Chondrocyte (in vitro differentiated cells): ENCODE data around the gene RUNX2. TPM values are rescaled to one million over a fixed set of nuclear protein-coding genes. Genes with fewer than 3 reads are reported as not detected.

Experiments used
- DNase-seq: peaks from one replicate; pipeline ENCODE4 v3.0.0; 2021; ENCODE audit warnings: mixed read lengths, low spot score
- H3K27ac Mint-ChIP-seq: one replicate; pipeline ENCODE4 v1.8.0; 2021; ENCODE audit warnings: mild to moderate bottlenecking, moderate library complexity, mixed read lengths; ENCODE audit not compliant: unreplicated experiment
- H3K27me3 Mint-ChIP-seq: 2 replicates; pipeline ENCODE4 v1.8.0; 2021; ENCODE audit warnings: low read depth, mixed read lengths
- H3K36me3 Mint-ChIP-seq: 2 replicates; pipeline ENCODE4 v1.8.0; 2021; ENCODE audit warnings: low read depth, mixed read lengths
- H3K4me1 Mint-ChIP-seq: 2 replicates; pipeline ENCODE4 v1.8.0; 2021; ENCODE audit warnings: low read depth, mild to moderate bottlenecking, mixed read lengths
- H3K4me3 Mint-ChIP-seq: one replicate; pipeline ENCODE4 v1.8.0; 2021; ENCODE audit warnings: mild to moderate bottlenecking, moderate library complexity, mixed read lengths; ENCODE audit not compliant: unreplicated experiment
- H3K9me3 Mint-ChIP-seq: 2 replicates; pipeline ENCODE4 v1.8.0; 2021; ENCODE audit warnings: low read depth, mixed read lengths
- total RNA-seq: library from RNA; stranded (reverse); gene quantifications from 3 replicates; pipeline ENCODE4 v1.2.1, GENCODE V29; 2021
- TF ChIP-seq, protein P1 (sequence below): fragments of 200-600 bp; sonication (generic); IDR thresholded peaks from 2 replicates; pipeline ENCODE4 v1.5.0; 2021; ENCODE audit warnings: antibody characterized with exemption, mild to moderate bottlenecking, moderate library complexity

Gene RUNX2
- total RNA-seq, 1 donor from 2014 or later, result 12.2 TPM

DNA sequence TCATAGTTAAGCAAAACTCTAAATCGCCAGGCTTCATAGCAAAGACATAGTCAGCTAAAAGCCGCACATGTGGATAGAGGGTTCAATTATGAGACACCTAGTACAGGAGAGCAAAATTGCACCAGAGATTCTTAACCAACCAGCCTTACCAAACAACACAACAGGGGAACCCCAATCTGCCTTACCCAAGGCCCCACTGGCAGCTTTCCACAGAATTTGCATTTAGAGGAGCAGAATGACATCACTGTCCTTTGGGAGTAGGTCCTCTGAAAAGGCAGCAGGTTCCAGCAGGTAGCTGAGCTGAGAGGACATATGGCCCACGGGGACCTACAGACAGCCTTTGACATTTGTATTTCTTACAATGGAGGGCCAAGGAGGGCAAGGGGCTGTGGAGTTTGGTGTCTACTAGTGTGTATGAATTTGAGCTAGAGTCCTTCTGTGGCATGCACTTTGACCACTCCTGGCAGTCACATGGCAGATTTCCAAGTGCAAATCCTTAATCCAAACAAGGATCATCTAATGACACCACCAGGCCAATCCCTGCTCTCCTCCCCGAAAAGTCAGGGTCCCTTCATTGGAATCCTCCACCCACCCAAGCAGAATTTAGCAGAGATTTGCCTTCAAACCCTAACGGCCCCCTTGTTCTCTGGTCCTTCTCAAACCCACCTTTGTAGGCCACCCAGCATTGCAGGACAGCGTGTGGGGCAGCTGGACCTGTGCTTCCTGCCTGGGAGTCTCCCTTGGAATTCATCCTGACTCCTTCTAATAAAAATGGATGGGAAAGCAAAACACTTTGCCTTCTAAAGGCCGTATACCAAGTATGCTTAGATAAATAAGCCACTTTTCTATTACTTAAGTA is 220.8 kb downstream of the RUNX2 start:
- Mint-ChIP-seq H3K4me1 (peaks cover 13% of the 10 kb centered on the region), H3K36me3 (peaks cover 8% of the 10 kb centered on the region), H3K27ac (peak overlapping the region; percentile 51), H3K9me3 (no peaks in the 10 kb centered on the region), H3K4me3 (no peak overlapping the region), H3K27me3 (no peaks in the 10 kb centered on the region)
- TF ChIP-seq, protein P1, sequence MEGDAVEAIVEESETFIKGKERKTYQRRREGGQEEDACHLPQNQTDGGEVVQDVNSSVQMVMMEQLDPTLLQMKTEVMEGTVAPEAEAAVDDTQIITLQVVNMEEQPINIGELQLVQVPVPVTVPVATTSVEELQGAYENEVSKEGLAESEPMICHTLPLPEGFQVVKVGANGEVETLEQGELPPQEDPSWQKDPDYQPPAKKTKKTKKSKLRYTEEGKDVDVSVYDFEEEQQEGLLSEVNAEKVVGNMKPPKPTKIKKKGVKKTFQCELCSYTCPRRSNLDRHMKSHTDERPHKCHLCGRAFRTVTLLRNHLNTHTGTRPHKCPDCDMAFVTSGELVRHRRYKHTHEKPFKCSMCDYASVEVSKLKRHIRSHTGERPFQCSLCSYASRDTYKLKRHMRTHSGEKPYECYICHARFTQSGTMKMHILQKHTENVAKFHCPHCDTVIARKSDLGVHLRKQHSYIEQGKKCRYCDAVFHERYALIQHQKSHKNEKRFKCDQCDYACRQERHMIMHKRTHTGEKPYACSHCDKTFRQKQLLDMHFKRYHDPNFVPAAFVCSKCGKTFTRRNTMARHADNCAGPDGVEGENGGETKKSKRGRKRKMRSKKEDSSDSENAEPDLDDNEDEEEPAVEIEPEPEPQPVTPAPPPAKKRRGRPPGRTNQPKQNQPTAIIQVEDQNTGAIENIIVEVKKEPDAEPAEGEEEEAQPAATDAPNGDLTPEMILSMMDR, result no peak
- no peak for DNase-seq

DNA sequence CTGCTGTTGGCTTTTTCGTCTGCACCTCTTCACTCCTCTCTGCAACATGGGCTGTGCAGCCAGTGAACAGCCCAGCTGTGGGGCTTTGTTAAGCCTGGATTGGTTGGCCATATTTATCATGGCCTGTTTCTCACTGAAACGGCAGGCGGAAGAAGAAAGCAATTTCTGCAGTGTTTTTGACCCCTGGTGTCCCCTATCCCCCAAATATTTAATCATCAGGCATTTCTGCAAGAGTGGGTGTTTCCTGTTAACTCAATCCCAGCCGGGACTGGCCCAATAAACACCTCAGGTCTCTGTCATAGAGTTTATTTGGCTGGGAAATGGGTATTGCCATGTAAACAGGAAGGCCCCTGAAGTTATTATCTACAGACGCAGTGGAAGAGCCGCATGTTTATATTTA is 224.4 kb downstream of the RUNX2 start:
- H3K27me3 Mint-ChIP-seq, result no peaks in the 10 kb centered on the region
- H3K36me3 Mint-ChIP-seq, result peaks cover 4% of the 10 kb centered on the region
- no peak overlapping the region for H3K27ac Mint-ChIP-seq
- H3K9me3 Mint-ChIP-seq, result no peaks in the 10 kb centered on the region
- TF ChIP-seq, protein P1, result no peak
- DNase-seq, result no peak
- peaks cover 45% of the 10 kb centered on the region for H3K4me1 Mint-ChIP-seq
- H3K4me3 Mint-ChIP-seq, result no peak overlapping the region

DNA sequence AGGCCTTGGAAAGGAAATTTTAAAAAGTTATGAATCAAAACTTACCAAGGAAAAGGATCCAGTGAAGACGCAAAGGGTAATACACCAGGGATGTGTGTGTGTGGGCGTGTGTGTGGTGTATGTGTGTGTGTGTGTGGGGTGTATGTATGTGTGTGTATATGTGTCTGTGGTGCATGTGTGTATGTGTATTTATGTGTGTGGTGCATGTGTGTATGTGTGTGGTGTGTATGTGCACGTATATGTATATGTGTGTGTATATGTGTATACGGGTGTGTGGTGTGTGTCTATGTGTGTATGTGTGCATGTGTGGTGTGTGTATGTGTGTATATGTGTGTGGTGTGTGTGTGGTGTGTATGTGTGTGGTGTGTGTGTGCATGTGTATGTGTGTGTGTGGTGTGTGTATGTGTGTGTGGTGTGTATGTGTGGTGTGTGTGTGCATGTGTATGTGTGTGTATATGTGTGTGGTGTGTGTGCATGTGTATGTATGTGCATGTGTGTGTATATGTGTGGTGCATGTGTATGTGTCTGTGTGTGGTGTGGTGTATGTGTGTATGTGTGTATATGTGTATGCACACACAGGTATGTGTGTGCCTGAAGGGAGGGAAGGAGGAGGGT is 225.7 kb downstream of the RUNX2 start:
- Mint-ChIP-seq H3K27ac (no peak overlapping the region), H3K36me3 (no peaks in the 10 kb centered on the region), H3K9me3 (no peaks in the 10 kb centered on the region), H3K4me1 (peaks cover 53% of the 10 kb centered on the region), H3K4me3 (no peak overlapping the region), H3K27me3 (no peaks in the 10 kb centered on the region)
- TF ChIP-seq, protein P1, result no peak
- no peak for DNase-seq

DNA sequence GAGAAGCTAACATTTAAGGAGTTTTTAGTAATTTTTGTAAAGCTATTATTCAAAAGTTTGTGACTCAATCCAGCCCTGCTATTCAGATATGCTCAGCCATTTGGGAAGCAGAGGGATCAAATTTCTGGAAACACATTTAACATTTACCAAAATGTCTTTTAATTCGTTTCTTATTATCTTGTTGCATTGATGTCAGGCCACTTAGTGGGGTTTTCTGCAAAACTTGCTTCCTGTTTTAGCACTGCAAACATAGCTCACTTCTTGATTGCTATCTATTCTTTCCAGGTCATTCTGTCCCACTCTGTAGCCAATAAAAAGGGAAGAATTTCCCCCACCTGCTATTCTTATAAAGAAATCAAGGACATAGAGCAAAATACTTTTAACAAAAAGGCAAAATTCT is 226.5 kb downstream of the RUNX2 start:
- no peak for DNase-seq
- Mint-ChIP-seq H3K36me3 (no peaks in the 10 kb centered on the region), H3K4me3 (no peak overlapping the region), H3K9me3 (peaks cover 2% of the 10 kb centered on the region), H3K27ac (no peak overlapping the region), H3K4me1 (peaks cover 54% of the 10 kb centered on the region), H3K27me3 (no peaks in the 10 kb centered on the region)
- TF ChIP-seq, protein P1, result no peak

DNA sequence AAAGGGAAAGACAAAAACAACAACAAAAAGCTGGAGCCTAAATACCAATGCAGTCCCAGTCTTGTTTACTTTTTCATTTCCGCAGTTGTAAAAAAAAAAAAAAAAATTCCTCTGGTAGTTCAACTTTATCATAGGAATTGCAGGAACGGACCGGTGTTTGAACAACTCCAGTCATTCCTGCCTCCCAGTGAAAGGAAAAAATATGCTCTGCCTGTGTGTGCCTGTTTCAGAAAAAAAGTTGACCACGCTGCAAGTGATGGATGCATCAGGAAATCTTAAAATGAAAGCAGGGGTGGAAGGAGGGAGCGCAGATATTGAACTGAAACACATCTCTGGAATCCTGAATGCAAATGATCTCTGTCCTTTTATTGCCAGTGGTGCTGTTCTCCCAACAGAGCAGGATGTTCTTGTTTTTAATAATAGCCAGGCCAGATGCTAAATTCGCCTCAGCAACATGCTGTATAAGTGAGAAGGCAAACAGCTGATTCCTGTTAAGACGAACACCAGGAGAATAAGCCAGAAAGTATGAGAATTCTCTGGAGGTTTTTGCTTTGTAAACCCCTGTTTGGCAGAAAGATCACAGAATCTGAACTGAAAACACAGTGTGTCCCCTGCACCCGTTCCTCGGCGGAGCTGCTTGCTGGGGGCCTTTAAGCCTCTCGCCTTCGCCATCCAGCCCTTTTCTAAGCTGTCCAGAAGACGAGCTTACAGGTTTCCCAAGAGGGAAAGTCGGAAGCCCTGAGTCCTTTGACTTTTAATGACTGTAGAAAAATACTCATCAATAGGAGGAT is 228.0 kb downstream of the RUNX2 start:
- Mint-ChIP-seq H3K4me3 (peak overlapping the region; percentile 55), H3K27me3 (no peaks in the 10 kb centered on the region), H3K4me1 (peaks cover 49% of the 10 kb centered on the region), H3K36me3 (no peaks in the 10 kb centered on the region), H3K9me3 (peaks cover 2% of the 10 kb centered on the region), H3K27ac (peak overlapping the region; percentile 46)
- no peak for DNase-seq
- TF ChIP-seq, protein P1, result no peak
